Measurements from ENCODE around the gene TSPAN5. TPM values are rescaled to one million over a fixed set of nuclear protein-coding genes. Genes with fewer than 3 reads are reported as not detected.
A peak's percentile ranks its signal among the peaks of the same experiment; 100 is the strongest.

TSPAN5 gene
- polyA plus RNA-seq, 1 donor (not counting 4 experiments of a cell fraction or from before 2014, with no cell fraction given) = 45.5 TPM

DNA sequence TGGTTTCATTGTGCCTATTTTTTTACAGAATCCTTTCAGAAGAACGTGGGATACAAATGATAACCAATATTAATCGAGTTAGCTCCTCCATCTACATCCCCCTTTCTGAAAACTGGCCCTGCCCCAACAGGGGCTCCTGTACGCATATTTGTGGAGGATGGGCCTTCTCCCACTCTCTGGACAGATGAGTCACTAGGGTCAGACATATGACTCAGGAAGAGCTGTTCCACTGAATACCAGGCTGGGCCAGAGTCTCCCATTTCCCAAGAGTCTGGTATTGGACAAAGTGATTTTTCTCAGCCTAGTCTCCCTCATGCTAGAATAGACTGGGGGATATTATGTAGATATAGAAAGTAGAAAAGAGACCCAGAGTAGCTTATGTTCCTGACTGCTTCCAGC is 142.4 kb downstream of the TSPAN5 start:
- Histone ChIP-seq H3K9ac (ENCODE audit: control insufficient read depth, extremely low read depth, insufficient read depth, low read length) (no peak overlapping the region), H3K79me2 (ENCODE audit: control insufficient read depth, insufficient read depth, low read length) (peaks cover 60% of the 10 kb centered on the region), H3K9me1 (ENCODE audit: control insufficient read depth, extremely low read depth, insufficient read depth, low read length) (no peaks in the 10 kb centered on the region), H2AFZ (ENCODE audit: control insufficient read depth, low read length) (no peak overlapping the region), H3K36me3 (ENCODE audit: control insufficient read depth in 2 of 2, extremely low read depth in 1 of 2, insufficient read depth in 2 of 2, low read length in 2 of 2) (peaks cover 0 to 1% of the 10 kb centered on the region in 2 experiments), H4K20me1 (ENCODE audit: control insufficient read depth, extremely low read depth, insufficient read depth, low read length) (no peaks in the 10 kb centered on the region), H3K4me3 (ENCODE audit: control insufficient read depth in 2 of 3, extremely low read depth in 1 of 3, insufficient read depth in 2 of 3, low read depth in 1 of 3, low read length in 3 of 3) (no peak overlapping the region), H3K27me3 (ENCODE audit: control insufficient read depth, extremely low read depth, insufficient read depth, low read length) (no peaks in the 10 kb centered on the region), H3K4me2 (ENCODE audit: control insufficient read depth, extremely low read depth, insufficient read depth, low read depth, low read length) (peak overlapping the region; percentile 57), H3K27ac (ENCODE audit: control insufficient read depth, insufficient read depth, low read length) (peak overlapping the region; percentile 39), H3K4me1 (ENCODE audit: control insufficient read depth, extremely low read depth, insufficient read depth, low read length) (peaks cover 44% of the 10 kb centered on the region), H3K9me3 (ENCODE audit: control insufficient read depth, low read depth, low read length) (no peaks in the 10 kb centered on the region)
- dilution Hi-C loops (cut with MboI; ENCODE audit: extremely low pct_ligation_motif_present, low sequenced_read_pairs) = no loop called here
- FAIRE-seq (peak; percentile 5), DNase-seq (ENCODE audit: low read depth, low spot score) (no peak)
- TF ChIP-seq CTCF (optimal IDR thresholded peaks at IDR 0.05 in 1 of 3, IDR thresholded peaks at IDR 0.05 in 1 of 3, conservative IDR thresholded peaks at IDR 0.05 in 1 of 3; ENCODE audit: extremely low read depth in 1 of 3, insufficient read depth in 2 of 3, low read length in 3 of 3) (no peak), EZH2 (IDR thresholded peaks at IDR 0.05; ENCODE audit: low read length) (no peak)

DNA sequence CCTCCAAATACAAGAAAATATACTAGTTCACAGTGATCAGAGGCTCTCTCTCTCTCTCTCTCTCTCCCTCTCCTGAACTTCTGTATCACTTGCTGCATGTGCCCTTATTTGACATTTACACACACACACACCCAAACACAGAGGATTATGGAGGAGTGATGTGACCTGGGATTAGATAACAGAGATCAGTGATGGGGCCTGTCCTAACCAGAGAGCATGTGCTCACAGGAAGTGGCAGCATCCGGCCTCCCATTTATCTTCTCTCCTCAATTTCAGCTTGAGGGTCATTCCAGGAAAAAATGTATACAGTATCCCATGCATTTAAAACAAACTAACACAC is 143.0 kb downstream of the TSPAN5 start:
- Histone ChIP-seq H3K9me3 (ENCODE audit: control insufficient read depth, low read depth, low read length) (no peaks in the 10 kb centered on the region), H3K4me2 (ENCODE audit: control insufficient read depth, extremely low read depth, insufficient read depth, low read depth, low read length) (no peak overlapping the region), H3K4me3 (ENCODE audit: control insufficient read depth in 2 of 3, extremely low read depth in 1 of 3, insufficient read depth in 2 of 3, low read depth in 1 of 3, low read length in 3 of 3) (no peak overlapping the region), H3K27ac (ENCODE audit: control insufficient read depth, insufficient read depth, low read length) (no peak overlapping the region), H3K4me1 (ENCODE audit: control insufficient read depth, extremely low read depth, insufficient read depth, low read length) (peaks cover 49% of the 10 kb centered on the region), H3K36me3 (ENCODE audit: control insufficient read depth in 2 of 2, extremely low read depth in 1 of 2, insufficient read depth in 2 of 2, low read length in 2 of 2) (peaks cover 0 to 1% of the 10 kb centered on the region in 2 experiments), H3K9ac (ENCODE audit: control insufficient read depth, extremely low read depth, insufficient read depth, low read length) (no peak overlapping the region), H3K79me2 (ENCODE audit: control insufficient read depth, insufficient read depth, low read length) (peaks cover 56% of the 10 kb centered on the region), H3K27me3 (ENCODE audit: control insufficient read depth, extremely low read depth, insufficient read depth, low read length) (no peaks in the 10 kb centered on the region), H3K9me1 (ENCODE audit: control insufficient read depth, extremely low read depth, insufficient read depth, low read length) (no peaks in the 10 kb centered on the region), H4K20me1 (ENCODE audit: control insufficient read depth, extremely low read depth, insufficient read depth, low read length) (no peaks in the 10 kb centered on the region), H2AFZ (ENCODE audit: control insufficient read depth, low read length) (no peak overlapping the region)
- FAIRE-seq = no peak
- TF ChIP-seq CTCF (optimal IDR thresholded peaks at IDR 0.05 in 1 of 3, IDR thresholded peaks at IDR 0.05 in 1 of 3, conservative IDR thresholded peaks at IDR 0.05 in 1 of 3; ENCODE audit: extremely low read depth in 1 of 3, insufficient read depth in 2 of 3, low read length in 3 of 3) (no peak), EZH2 (IDR thresholded peaks at IDR 0.05; ENCODE audit: low read length) (no peak)
- DNase-seq (ENCODE audit: low read depth, low spot score) = no peak
- dilution Hi-C loops (cut with MboI; ENCODE audit: extremely low pct_ligation_motif_present, low sequenced_read_pairs) = no loop called here
